ENCODE data around the gene PIGL.

GRCh38 chr17:16181581-16181980, 35.4 kb upstream of the PIGL start:
- TF ChIP-seq CTCF (conservative IDR thresholded peaks at IDR 0.05 in 1 of 2, IDR thresholded peaks at IDR 0.05 in 1 of 2; ENCODE audit: low read depth in 1 of 2, low read length in 2 of 2) (no peak), EZH2 (IDR thresholded peaks at IDR 0.05; ENCODE audit: low read length, missing control alignments) (no peak)
